Left forelimb (tissue), 1 donor: ENCODE results near the gene KRT71.

Experiments
- DNase-seq: peaks from one replicate; pipeline ENCODE4 v3.0.0-alpha.2; 2018; ENCODE audit warnings: low spot score

The KRT71 gene

DNA sequence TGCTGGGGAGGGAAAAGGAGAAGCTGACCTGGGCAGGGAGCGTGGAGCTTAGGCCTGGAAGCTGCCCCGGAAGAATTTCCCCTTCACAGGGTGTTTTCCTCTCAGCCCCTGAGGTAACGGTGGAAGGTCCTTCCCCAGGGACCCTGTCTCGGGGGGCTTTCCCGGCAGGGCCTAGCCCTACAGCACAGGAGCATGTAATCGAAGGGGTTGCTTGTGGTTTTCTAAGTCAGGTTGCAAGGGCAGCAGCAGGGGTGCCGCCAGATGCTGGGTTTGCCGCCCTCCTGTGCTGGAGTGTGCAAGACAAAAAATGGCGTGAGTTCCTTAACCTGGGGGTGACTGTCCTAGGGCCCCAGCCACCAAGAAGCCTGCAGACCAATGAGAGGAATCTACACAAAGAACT, 22.3 kb upstream of the KRT71 start:
- DNase-seq: no peak

DNA sequence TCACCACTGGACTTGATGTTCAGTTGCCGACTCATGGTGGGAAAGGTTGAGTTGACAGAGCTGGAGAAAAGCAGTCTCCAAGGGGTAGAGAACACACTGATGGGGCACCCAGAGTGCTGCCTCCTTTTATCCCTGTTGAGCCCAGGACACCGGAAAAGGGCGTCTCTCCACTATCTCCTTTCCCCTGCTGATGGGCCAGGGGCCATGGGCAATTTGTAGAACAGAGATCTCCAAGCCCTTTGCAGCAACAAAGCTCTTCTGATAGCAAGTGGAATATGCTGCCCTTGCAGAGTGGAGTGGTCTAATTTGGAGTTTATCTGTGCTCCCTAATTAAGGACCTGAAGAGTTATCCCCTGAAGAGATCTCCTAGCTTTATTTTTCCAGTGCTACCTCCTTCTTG, 20.8 kb upstream of the KRT71 start, which contains the start of gene KRT74:
Gene KRT74, minus strand, starts transcription at position 101 of the 400 bp plus-strand sequence. Its CDS starts 66 bp downstream, at position 35.
- no peak for DNase-seq

DNA sequence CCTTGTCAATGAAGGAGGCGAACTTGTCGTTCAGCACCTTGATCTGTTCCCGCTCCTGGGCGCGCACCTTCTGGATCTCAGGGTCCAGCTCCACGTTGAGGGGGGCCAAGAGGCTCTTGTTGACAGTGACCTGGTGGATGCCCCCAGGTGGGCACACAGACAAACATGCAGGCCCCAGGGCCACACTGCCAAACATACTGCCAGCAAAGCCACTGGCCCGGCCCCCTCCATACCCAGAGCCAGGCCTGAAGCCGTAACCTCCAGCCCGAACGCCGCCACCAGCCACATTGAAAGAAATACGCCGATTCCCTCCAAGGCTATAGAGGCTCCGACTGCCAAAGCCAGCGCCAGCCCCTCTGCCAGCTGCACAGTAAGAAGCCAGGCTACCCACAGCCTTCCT, 20.4 kb upstream of the KRT71 start:
- no peak for DNase-seq

DNA sequence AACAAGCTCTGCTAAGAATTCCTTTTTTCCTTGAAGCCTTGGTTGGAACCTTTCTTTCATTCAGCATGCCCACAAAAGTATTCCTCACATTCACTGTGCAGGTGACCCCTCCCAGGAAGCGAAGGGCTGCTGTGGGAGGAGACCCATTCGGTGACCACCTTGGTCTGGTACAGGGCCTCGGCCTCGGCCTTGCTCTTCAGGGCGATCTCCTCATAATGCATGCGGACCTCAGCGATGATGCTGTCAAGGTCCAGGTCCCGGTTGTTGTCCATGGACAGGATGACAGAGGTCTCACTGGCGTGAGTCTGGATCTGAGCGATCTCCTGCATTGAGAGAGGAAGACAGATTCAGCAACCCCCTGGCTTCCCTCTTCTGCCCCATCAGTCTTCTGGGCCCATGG, 17.6 kb upstream of the KRT71 start:
- no peak for DNase-seq

DNA sequence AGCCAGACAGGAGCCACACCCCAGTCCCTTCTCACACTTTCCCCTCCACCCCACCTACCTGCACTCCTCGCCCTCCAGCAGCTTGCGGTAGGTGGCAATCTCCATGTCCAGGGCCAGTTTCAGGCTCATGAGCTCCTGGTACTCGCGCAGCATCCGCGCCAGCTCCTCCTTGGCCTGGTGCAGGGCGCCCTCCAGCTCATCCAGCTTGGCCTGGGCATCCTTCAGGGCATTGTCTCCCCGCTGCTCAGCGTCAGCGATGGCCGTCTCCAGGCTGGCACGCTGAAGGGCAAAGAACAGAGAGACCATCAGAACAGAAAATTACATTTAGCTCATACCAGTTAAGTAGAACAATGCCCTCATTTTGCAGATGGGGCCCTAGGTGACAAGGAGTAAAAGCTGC, 15.2 kb upstream of the KRT71 start:
- DNase-seq: no peak

DNA sequence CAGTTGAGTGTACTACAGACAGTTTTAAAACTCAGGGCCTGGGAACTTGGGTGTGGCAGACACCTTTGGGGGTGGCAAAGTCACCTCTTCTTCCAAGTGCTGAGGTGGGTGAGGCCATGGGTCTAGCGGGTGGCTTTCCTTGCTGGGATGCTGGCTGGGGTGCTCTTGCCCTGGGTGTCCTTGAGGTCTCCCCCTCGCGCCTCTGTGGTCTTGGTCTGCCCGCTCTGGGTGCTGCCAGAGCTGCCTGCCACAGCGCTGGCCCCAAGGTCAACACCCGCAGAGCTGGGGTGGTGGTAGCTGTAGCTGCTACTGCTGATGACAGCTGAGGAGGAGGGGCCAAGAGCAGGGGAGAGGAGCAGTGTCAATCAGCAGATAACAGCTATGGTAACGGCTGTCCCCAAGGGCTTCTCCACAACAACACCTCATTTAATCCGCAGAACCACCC, 13.9 kb upstream of the KRT71 start:
- no peak for DNase-seq

DNA sequence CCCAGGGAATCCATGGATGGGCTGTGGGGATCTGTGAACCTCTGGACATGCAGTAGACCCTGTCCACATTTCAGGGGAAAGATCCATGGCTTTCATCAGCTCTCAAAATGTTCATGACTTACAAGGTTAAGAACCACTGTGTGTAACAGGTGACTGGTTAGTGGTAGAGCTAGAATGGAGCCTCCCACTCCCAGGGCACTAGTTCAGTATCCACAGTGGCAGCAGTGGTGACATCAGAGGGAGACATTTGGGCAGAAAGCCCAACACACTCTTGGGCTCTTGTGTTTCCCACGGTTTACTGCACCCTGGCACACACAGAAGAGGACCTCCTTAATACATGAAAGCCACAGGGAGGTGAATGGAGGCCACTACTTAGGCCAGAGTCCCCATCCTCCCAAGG, 11.6 kb upstream of the KRT71 start:
- no peak for DNase-seq

DNA sequence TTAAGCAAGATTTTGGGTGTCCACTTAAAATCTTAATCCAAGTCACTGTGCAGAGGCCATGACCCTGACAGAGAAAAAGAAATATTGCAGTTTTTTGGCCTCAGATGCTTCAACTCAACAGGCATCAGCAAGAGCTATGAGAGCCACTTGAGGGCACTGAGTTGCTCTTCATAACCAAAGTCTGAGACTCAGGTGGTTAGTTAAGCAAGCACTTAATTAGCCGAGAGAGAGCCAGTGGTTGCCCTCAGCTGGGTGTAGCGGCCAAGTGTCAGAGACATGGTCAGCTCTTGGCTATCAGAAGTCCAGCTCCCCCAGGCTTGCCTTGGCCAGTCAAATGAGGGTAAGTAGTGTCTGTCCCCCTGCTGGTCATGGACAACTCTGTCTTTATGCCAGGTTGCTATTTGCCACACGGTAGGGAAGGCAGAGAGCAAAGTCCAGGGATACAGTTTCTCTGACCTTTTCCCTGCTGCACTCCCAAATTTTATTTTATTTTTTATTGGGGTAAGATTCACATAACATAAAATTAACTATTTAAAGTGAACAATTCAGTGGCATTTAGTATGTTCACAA, 9.0 kb upstream of the KRT71 start:
- no peak for DNase-seq

DNA sequence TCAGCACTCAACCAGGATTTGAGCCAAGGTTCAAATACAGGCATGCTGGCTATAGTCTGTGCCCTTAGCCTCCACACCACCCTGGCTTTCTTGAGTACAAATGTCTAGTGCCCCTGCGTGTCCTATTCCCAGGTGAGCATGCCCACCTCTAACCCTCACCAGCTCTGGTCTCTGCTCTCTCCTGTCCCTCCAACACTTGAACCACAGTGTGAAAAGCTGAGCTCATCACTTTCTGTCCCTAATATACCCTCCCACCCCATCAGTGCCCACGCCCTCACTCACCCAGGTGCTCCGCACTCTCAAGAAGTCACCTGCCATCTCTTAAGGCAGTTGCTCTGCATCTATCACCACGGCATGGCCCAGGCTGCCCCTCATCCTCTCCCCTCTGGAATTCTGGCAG, 7.0 kb upstream of the KRT71 start:
- DNase-seq: no peak

DNA sequence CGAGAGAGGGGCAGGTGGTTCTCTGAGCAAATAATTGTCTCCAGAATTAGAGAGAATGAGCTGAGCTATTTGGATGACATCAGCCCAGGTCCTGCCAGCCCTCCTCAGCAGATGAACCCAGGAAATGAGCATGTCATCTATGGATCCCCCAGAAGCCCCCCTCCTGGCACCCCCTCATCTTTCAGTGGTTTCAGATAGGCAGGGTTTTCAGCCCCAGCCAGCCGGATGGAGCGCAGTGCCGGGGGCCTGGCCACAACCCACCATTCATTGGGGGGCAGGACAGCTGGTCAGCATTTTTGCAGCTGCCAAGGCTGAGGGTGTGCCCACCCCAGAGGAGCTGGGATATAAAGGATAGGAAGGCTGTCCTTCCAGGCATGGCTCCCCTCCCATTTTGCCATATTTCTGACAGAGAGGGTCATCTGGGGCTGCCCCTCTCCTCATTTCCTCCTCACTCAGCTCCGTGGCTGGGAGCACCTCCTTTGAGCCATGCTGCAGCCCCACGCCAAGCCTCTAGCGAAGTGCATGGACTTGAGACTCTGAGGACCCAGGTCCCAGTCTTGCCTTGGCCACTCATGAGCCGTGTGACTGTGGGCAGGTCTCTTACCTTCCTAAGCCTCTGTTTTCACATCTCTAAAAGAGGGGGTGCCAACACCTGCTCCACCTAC, 6.0 kb upstream of the KRT71 start:
- DNase-seq: no peak

DNA sequence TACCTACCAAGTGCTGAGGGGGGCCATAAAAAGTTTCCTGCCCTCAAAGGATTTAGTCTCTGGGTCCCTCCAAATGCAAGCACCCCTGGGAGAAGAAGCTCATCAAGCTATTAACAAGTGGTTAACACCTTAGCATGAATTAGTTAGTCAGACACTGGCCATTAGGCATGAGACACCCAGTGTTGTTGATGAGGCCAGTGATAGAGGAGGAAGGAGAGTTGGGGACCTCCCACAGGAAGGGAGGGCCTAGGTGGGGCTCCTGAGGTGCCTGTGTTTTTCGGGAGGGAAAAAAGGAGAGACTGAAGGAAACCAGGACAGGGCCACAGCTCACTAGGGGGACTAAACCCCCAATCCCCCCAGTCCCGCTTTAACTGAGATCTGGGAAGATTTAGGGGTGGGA, 4.5 kb upstream of the KRT71 start:
- DNase-seq: no peak

DNA sequence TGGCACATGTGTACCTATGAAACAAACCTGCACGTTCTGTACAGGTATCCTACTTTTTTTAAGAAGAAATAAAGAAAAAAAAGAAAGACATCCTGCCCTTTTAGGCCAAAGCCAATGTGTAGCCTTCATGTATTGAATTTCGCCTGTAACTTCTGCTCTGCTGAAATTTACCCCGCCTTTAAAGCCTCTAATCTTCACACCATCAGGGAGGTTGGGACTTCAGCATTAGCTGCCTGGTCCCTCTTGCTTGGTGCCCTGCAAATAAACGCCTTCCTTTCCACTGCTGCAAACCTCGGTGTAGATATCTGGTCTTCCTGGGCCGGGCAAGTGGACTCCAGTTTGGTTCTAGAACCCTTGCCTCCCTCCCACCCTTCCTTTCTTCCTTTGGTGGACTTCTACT, 2.6 kb upstream of the KRT71 start:
- no peak for DNase-seq

DNA sequence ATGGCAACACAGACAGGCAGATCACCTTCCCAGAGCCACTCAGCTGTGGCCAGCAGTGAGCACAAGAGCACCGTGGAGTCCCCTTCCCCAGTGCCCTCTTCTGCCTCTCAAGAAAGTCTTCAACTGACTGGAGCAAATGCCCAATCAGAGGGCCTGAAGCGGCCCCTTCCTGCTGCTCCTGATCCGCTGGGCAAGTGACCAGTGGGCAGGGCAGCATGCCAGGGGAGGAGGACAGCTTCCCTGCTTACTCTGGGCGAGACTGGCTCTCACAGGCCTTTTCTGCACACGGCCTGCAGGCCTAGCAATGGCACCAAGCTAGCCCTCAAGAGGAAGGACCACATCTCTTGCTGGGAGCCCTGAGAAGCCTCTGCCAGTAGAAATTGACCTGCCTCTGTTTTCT, 890 bp downstream of the KRT71 start:
- no peak for DNase-seq

DNA sequence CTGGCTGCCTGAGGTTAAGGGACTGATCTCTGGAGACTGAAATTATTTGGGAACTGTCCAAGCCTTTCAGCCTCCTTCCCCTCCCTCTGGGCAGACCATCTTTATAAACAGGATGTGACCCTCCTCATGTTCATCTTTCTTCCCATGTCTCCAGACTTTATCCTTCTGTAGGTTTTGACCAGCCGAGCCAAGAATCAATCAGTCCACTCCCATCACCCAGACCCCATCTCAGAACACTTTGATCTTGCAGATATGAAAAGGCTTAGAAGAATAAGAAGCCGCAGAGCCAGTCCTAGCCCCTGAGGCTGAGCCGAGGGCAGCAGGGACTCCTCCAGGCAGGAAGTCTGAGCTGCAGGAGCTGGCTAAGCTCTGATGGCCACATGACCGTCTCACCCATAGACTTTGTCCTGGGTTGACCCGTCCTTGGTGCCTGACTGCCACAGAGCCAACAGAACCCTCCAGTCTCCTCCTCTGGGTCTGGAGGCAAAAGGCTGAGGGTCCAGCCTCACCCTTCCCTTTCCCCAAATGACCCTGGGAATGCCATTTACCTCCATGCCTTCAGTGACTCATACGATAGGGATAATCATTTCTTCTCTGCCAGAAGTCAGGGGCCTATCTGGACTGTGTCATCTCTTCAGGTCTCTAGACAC, 1.6 kb downstream of the KRT71 start:
- no peak for DNase-seq

DNA sequence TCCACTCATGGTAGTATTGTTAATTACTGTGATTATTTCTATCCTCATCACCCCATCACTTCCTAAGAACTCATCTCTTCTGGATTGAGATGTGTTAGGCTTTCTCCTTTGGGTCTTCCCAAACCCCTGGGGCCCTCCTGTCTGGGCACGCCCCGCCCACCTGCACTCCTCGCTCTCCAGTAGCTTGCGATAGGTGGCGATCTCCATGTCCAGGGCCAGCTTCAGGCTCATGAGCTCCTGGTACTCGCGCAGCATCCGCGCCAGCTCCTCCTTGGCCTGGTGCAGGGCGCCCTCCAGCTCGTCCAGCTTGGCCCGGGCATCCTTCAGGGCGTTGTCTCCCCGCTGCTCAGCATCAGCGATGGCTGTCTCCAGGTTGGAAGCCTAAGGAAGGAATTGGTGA, 6.8 kb downstream of the KRT71 start:
- no peak for DNase-seq

DNA sequence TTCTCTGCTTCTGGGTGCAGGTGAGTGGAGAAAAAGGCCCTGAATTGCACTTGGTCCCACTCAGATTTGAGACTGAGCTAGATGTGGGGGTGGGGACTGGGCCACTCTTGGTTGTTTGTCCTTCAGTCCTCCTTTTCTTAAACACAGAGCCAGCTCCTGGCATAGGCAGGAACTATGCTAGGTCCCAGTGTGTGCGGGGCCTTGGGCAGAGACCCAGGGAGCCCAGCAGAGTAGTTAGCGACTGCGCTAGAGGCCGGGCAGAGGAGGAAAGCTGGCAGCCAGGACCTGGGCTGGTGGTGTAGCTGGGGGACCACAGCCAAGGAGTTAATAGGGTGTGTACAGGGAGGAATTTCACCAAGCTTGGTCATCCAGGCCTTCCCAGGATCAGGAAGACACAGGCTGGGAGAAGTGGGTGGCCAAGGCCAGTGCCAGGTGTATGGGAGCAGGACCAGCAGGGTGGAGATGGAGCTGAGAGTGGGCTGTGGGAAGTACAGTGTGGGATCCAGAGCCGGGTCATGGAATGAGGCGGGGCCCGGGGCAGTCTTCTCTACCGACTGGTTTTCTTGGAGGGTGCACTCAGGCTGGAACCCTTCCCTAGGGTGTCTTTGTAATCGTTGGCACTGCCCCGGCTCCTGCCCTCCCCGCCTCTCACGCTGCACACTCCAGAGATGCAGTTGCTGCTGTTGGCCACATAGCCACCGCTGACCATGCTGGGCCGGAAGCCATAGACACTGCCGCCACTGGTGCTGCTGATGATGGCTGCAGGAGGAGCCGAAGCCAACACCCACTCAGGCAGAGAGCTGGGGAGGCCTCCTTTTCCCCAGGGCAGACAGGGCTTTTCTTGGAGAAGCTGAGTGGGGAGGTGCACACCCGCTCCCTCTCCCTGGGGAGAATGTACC, 8.7 kb downstream of the KRT71 start:
- DNase-seq: no peak

DNA sequence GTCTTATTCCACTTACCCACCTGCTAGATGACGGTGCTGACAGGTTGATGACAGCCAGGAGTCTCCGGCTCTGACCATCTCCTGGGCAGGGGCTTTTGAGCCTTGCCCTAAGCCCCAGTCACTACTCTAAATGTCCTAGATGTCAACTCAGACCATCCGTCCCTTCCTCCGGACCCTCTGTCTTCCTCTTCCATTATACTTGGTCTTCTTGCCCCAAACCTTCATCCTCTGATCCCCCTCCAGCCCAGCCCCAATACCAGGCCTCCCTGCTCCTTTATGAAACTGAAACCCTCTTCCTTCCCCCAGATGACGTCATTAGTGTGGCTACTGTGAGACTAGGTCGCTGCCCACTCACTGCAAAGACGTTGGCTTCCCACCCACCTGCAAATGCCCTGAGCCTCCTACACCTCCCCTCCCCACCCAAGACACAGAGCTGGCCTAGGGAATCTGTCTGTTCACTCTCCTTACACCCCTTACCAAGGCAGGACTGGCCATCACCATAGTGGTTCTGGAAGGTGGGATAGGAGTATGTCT, 10.1 kb downstream of the KRT71 start:
- DNase-seq: no peak

DNA sequence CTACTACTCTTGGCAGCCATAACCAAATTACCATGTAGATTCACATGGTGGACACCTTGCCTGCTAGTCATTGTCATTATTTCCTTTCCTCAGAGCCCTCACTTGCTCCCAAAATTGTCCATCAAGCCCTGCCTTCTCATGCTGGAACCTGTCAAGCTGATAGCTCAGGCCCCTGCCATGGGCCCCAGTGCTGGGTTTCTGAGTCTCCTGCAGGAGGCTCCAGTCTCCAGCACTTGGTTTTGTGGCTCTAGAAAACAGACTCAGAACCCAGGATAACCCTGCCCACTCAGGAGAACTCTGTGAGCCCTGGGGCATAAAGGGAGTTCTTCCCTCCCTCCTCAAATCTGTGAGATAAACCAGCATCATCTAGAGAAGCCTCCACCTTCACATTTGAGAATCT, 10.8 kb downstream of the KRT71 start:
- DNase-seq: no peak

DNA sequence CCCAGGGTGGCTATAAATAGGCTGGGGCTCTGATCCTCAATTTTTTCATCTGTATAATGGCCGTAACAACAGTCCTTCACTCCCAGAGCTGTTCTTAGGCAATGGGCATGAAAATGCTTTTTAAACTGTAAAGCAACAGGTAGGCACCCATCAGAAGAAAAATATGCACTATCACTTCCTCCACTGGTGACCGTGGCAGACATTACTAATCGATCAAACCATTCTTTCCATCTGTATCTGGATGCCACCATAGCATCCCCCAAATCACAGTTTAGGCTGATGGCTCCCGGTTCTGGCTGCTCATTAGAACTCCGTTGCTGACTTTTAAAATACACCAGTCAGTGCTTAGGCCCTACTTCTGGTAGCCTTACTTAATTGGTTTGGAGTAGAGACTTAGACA, 11.2 kb downstream of the KRT71 start:
- no peak for DNase-seq

DNA sequence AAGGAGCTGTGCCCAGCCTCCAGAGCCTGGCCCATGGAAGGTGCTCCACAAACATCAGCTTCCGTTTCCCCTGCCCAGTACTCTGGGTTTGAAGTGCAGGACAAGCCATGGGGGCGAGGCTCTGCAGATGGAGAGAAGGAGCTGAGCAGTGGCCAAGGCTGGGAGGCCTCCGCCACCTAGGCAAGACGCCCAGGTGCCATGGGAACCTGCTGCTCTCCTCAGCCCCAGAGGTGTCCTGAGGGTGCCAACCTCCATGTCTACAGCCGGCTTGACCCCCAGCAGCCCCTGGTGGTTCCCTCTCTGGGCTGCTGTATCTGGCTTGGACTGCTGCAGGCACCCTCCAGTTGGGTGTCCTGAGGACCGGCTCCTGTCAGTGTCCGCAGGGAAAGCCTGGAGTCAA, 12.4 kb downstream of the KRT71 start:
- no peak for DNase-seq

DNA sequence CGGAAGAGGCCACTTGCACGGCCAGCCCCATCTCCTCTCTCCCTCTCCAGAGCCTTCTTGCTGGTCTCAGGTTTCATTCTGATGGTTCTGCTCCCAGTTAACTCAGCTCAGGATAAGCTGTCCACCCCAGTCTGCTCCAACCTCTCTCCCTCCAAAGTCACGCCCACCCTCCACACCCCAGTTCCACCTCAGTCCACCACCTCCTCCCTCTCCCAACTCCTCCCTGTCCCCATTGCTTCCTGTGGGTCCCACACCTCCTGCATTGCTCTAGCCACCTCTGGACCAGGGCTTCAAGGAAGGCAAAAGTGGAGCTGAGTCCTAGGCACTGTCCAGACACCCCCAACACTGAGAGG, 13.1 kb downstream of the KRT71 start:
- DNase-seq: no peak

DNA sequence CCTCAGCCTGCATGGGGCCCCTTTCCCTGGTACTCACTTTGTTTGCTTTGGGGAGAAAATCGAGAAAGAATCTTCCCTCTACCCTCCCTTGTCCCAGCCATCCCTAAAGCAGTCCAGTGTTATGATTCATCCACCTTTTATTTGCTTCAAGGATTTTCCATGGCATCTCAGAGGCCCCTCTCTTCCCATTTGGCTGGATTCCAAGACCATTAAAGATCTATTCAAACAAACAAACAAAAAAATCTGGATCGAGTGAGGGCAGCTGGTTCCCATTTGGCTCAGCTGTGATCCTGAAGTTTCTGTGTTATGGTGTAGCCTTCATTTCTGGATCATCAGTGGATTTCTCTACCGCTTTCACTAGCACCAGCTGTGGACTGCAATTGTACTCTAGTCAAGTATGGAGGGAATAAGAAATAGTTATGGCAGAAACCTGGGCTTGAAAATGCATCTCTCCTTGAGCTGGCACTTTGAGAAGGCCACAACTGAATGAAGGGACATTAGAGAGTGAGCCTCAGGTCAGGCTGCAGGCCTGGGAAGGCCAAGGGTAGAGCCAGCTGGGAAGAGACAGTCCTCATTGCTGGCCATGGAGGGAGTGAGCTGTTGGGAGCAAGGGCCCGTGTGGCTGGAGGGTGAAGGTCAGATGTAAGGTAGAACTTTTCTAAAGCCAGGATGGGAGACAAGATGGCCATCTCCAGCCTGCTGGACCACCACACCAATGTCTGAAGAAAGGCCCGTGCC, 13.7 kb downstream of the KRT71 start:
- no peak for DNase-seq
